Gastroesophageal sphincter (tissue), 3 donors: ENCODE measurements around the gene APMAP.

Source experiments
- CTCF ChIP-seq, 4 experiments: fragments of 200-600 bp in 2 of 4; fragments of 450-650 bp in 2 of 4; sonication (generic) in 1 of 4; IDR thresholded peaks; one replicate each; pipeline ENCODE4 v1.5.1; 2017 to 2019; ENCODE audit warnings: antibody characterized with exemption in 4 of 4, mild to moderate bottlenecking in 2 of 4, moderate library complexity in 2 of 4
- EP300 ChIP-seq: sonication (generic); formaldehyde crosslinking; IDR thresholded peaks from one replicate; pipeline ENCODE4 v1.6.1; 2017; ENCODE audit warnings: antibody characterized with exemption, mild to moderate bottlenecking
- POLR2A ChIP-seq, 2 donors: fragments of 450-650 bp; IDR thresholded peaks; one replicate each; pipeline ENCODE4 v1.6.1; 2017; ENCODE audit warnings: antibody characterized with exemption in 2 of 2, mild to moderate bottlenecking in 2 of 2, moderate library complexity in 1 of 2

GRCh38 chr20:25036331-25036936, 43.9 kb upstream of the APMAP start:
- TF ChIP-seq CTCF (IDR thresholded peaks at IDR 0.05) (no peak), EP300 (no peak), POLR2A (IDR thresholded peaks at IDR 0.05) (no peak)
